Measurements from ENCODE around the gene CPSF2.

CPSF2 gene

DNA sequence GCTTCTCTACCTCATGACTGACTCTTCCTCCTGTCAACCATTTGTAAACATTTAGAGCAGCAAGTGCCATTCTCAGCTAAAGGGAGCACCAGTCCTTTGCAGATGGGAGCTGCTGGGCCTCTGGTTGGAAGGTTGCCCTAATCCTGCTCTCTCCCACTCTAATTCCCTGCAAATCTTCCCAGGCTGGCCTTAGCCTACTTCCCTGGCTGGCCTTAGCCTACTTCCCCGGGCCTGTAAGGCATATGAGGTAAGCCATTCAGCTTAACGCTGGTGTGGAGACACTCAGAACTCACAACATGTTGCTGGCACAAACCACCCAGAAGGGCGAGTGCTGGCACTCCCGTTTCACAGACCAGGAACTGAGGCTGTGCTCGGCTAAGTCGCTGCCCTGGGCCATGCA is 69.0 kb downstream of the CPSF2 start:
- no peak overlapping the region for H3K27ac ChIP-seq
- TF ChIP-seq, protein P1, sequence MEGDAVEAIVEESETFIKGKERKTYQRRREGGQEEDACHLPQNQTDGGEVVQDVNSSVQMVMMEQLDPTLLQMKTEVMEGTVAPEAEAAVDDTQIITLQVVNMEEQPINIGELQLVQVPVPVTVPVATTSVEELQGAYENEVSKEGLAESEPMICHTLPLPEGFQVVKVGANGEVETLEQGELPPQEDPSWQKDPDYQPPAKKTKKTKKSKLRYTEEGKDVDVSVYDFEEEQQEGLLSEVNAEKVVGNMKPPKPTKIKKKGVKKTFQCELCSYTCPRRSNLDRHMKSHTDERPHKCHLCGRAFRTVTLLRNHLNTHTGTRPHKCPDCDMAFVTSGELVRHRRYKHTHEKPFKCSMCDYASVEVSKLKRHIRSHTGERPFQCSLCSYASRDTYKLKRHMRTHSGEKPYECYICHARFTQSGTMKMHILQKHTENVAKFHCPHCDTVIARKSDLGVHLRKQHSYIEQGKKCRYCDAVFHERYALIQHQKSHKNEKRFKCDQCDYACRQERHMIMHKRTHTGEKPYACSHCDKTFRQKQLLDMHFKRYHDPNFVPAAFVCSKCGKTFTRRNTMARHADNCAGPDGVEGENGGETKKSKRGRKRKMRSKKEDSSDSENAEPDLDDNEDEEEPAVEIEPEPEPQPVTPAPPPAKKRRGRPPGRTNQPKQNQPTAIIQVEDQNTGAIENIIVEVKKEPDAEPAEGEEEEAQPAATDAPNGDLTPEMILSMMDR (conservative IDR thresholded peaks at IDR 0.05; ENCODE audit: low read depth, low read length), result no peak

DNA sequence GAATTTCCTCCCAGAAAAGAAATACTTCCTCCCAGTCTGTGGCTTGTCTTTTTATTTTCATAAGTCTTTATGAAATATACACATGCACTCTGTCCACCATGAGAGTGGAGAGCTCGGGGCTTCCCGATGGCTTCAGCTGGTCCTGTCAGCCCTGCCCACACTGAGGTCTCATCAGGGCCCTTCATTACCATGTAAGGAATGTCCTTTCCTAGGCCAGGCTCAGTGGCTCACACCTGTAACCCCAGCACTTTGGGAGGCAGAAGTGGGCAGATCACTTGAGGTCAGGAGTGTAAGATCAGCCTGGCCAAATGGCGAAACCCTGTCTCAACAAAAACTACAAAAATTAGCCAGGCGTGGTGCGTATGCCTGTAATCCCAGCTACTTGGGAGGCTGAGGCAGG is 77.0 kb downstream of the CPSF2 start:
- Histone ChIP-seq H3K36me3 (ENCODE audit: insufficient read depth) (no peaks in the 10 kb centered on the region), H2AFZ (ENCODE audit: low read depth) (no peak overlapping the region), H3K27me3 (ENCODE audit: insufficient read depth, low read depth) (no peaks in the 10 kb centered on the region), H3K27ac (no peak overlapping the region), H3K9ac (no peak overlapping the region), H3K79me2 (ENCODE audit: insufficient read depth, low read depth) (no peaks in the 10 kb centered on the region), H3K4me2 (no peak overlapping the region), H4K20me1 (ENCODE audit: insufficient read depth) (no peaks in the 10 kb centered on the region), H3K4me3 (IDR thresholded peaks at IDR 0.05; ENCODE audit: insufficient read depth, low read depth, low read length) (no peak overlapping the region), H3K4me1 (ENCODE audit: low read depth, poor library complexity, severe bottlenecking) (no peaks in the 10 kb centered on the region)
- TF ChIP-seq, protein P1 (conservative IDR thresholded peaks at IDR 0.05; ENCODE audit: low read depth, low read length), result no peak

More for the DNA sequence above, 69.0 kb downstream of the CPSF2 start:
- H3K4me3 ChIP-seq (IDR thresholded peaks at IDR 0.05; ENCODE audit: insufficient read depth, low read depth, low read length), result no peak overlapping the region
- H2AFZ ChIP-seq (ENCODE audit: low read depth), result no peak overlapping the region
- H3K4me2 ChIP-seq, result no peak overlapping the region
- no peak overlapping the region for H3K9ac ChIP-seq
- no peaks in the 10 kb centered on the region for H4K20me1 ChIP-seq (ENCODE audit: insufficient read depth)
- H3K36me3 ChIP-seq (ENCODE audit: insufficient read depth), result no peaks in the 10 kb centered on the region
- no peaks in the 10 kb centered on the region for H3K79me2 ChIP-seq (ENCODE audit: insufficient read depth, low read depth)
- H3K27me3 ChIP-seq (ENCODE audit: insufficient read depth, low read depth), result no peaks in the 10 kb centered on the region
- H3K4me1 ChIP-seq (ENCODE audit: low read depth, poor library complexity, severe bottlenecking), result no peaks in the 10 kb centered on the region

DNA sequence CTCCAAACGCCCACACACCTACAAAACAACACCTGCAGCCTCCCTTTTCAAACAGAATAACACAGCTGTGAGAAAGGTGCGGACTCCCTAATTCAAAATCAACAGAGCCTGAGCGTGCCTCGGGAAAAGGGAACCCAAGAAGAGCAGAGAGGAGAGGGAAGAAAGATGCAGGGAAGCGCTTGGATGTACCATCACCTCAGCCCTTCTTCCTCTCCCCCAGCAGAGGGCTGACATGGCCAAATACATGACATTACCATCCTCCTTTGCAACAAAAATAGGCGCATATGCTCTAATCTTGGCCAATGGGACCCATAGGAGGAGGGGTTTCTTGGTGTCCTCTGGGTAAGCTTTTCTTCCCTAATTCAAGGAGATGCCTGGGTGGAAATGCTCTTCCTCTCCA is 78.0 kb downstream of the CPSF2 start:
- H3K27ac ChIP-seq, result no peak overlapping the region
- H3K4me3 ChIP-seq (IDR thresholded peaks at IDR 0.05; ENCODE audit: insufficient read depth, low read depth, low read length), result no peak overlapping the region
- H3K79me2 ChIP-seq (ENCODE audit: insufficient read depth, low read depth), result no peaks in the 10 kb centered on the region
- H2AFZ ChIP-seq (ENCODE audit: low read depth), result no peak overlapping the region
- H4K20me1 ChIP-seq (ENCODE audit: insufficient read depth), result no peaks in the 10 kb centered on the region
- no peak overlapping the region for H3K9ac ChIP-seq
- no peaks in the 10 kb centered on the region for H3K4me1 ChIP-seq (ENCODE audit: low read depth, poor library complexity, severe bottlenecking)
- H3K4me2 ChIP-seq, result no peak overlapping the region
- TF ChIP-seq, protein P1 (conservative IDR thresholded peaks at IDR 0.05; ENCODE audit: low read depth, low read length), result no peak
- H3K36me3 ChIP-seq (ENCODE audit: insufficient read depth), result no peaks in the 10 kb centered on the region
- H3K27me3 ChIP-seq (ENCODE audit: insufficient read depth, low read depth), result no peaks in the 10 kb centered on the region

DNA sequence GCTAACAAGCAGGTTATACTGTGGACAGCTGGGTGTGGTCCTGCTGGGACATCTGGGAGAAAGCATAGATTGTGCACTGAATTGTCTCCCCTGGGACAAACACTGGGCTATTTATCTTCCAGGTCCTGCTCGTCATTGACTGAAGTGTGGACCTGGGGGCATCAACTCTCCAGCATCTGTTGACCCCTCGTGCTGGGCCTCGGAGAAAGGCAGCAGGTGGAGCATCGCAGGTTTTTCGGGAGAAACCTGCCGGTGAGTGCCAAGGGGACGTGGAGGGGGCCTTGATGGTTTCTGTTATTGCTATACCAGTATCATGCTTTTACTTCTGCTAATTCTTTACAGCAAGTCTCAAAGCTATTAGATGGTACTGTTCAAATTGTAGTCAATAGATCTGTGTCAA is 81.3 kb downstream of the CPSF2 start:
- TF ChIP-seq, protein P1 (conservative IDR thresholded peaks at IDR 0.05; ENCODE audit: low read depth, low read length), result no peak

More for the DNA sequence above, 81.3 kb downstream of the CPSF2 start:
- Histone ChIP-seq H3K4me2 (no peak overlapping the region), H3K4me3 (IDR thresholded peaks at IDR 0.05; ENCODE audit: insufficient read depth, low read depth, low read length) (no peak overlapping the region), H3K79me2 (ENCODE audit: insufficient read depth, low read depth) (no peaks in the 10 kb centered on the region), H3K27ac (no peak overlapping the region), H4K20me1 (ENCODE audit: insufficient read depth) (no peaks in the 10 kb centered on the region), H3K36me3 (ENCODE audit: insufficient read depth) (no peaks in the 10 kb centered on the region), H3K27me3 (ENCODE audit: insufficient read depth, low read depth) (no peaks in the 10 kb centered on the region), H2AFZ (ENCODE audit: low read depth) (no peak overlapping the region), H3K9ac (no peak overlapping the region), H3K4me1 (ENCODE audit: low read depth, poor library complexity, severe bottlenecking) (no peaks in the 10 kb centered on the region)
